NCI-H2196 treated with DMSO at 0.1 percent for 48 hours (cell line): ENCODE measurements around the gene SEMA4B.
"Not testable (repeated sequence)": the region's sequence is repeated elsewhere in the genome, so short reads cannot be mapped to it uniquely, and the experiment has no call there.

Experiments
- DNase-seq: peaks from one replicate; lab custom pipeline; 2025; ENCODE audit not compliant: unreplicated experiment; lab: John Stamatoyannopoulos, UW

Gene SEMA4B

GRCh38 chr15:90201130-90201943 is at the start of gene SEMA4B:
TSS of gene SEMA4B (plus strand) at chr15:90201330. CDS start at chr15:90201579, 249 bp downstream.
- no peak for DNase-seq

GRCh38 chr15:90151989-90152645 is 49.0 kb upstream of the SEMA4B start:
- DNase-seq = no peak

- DNase-seq = no peak
Observed at GRCh38 chr15:90153658-90154057, 47.5 kb upstream of the SEMA4B start.

- no peak for DNase-seq
Observed at GRCh38 chr15:90154246-90154645, 46.9 kb upstream of the SEMA4B start.

- no peak for DNase-seq
Observed at GRCh38 chr15:90154861-90155626, 46.1 kb upstream of the SEMA4B start.

GRCh38 chr15:90159213-90159612 is 41.9 kb upstream of the SEMA4B start:
- DNase-seq = no peak

GRCh38 chr15:90160781-90161727 is 40.1 kb upstream of the SEMA4B start:
- peak; percentile 72 for DNase-seq

GRCh38 chr15:90161950-90162361 is 39.2 kb upstream of the SEMA4B start:
- no peak for DNase-seq

GRCh38 chr15:90162956-90163355 is 38.2 kb upstream of the SEMA4B start:
- no peak for DNase-seq

- DNase-seq = not testable (repeated sequence)
Observed at GRCh38 chr15:90164239-90164638, 36.9 kb upstream of the SEMA4B start.

GRCh38 chr15:90165157-90165556 is 36.0 kb upstream of the SEMA4B start:
- DNase-seq = no peak

GRCh38 chr15:90165659-90166489 is 35.3 kb upstream of the SEMA4B start:
- DNase-seq = peak; percentile 84

- no peak for DNase-seq
Observed at GRCh38 chr15:90167121-90167520, 34.0 kb upstream of the SEMA4B start.

- no peak for DNase-seq
Observed at GRCh38 chr15:90171623-90172022, 29.5 kb upstream of the SEMA4B start.

GRCh38 chr15:90173372-90173771 is 27.8 kb upstream of the SEMA4B start:
- DNase-seq = no peak

- peak; percentile 76 for DNase-seq
Observed at GRCh38 chr15:90174140-90174875, 26.8 kb upstream of the SEMA4B start.

- no peak for DNase-seq
Observed at GRCh38 chr15:90177012-90177411, 24.1 kb upstream of the SEMA4B start.

GRCh38 chr15:90178468-90179435 is 22.4 kb upstream of the SEMA4B start:
- DNase-seq = no peak
